SKM-1 treated with dmso at 0.1 percent for 144 hours (cell line): ENCODE measurements around the gene BAHCC1.

ENCODE experiments used
- DNase-seq: peaks from one replicate; lab custom pipeline; 2025; ENCODE audit not compliant: unreplicated experiment; lab: John Stamatoyannopoulos, UW

Gene BAHCC1

DNA sequence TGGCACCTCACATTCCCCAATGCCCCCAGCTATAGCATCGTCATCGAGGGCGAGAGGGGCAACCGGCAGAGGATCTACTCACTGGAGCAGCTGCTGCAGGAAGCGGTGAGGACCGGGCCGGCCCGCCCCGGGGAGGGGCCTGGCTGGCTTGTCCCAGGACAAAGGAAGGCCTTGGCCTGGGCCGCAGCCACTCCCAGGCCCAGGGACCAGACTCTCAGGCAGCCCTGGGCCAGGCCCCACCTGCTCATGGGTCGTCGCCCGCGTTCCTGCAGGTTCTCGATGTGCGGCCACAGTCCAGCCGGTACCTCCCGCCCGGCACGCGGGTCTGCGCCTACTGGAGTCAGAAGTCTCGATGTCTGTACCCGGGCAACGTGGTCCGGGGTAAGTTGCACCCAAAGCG lies 64.0 kb downstream of the BAHCC1 start:
- DNase-seq: no peak

- DNase-seq: no peak
These were observed 64.6 kb downstream of the BAHCC1 start for GRCh38 chr17:81459864-81460263.

GRCh38 chr17:81460856-81461460 lies 65.7 kb downstream of the BAHCC1 start:
- DNase-seq: no peak

GRCh38 chr17:81461607-81462500 lies 66.6 kb downstream of the BAHCC1 start:
- DNase-seq: no peak

DNA sequence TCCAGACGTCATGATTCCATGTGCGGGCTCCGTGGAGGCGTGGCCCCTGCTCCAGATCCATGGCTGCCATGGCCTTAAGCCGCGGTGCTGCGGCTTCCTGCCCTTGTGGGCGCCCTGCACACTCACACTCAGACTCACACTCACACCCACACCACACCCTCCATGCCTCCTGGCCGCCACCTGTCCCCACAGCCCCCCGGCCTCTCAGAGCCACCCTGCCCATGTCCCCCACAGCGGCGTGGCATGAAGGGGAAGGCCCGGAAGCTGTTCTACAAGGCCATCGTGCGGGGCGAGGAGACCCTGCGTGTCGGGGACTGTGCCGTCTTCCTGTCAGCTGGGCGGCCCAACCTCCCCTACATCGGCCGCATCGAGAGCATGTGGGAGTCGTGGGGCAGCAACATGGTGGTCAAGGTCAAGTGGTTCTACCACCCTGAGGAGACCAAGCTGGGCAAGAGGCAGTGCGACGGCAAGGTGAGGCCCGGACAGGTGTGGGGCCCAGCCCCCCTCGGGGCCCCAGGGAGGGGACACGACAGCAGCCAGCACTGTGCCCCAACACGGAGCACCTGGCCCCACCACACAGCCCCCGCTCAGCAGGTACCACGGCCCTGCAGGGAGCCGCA lies 67.4 kb downstream of the BAHCC1 start:
- no peak for DNase-seq

DNA sequence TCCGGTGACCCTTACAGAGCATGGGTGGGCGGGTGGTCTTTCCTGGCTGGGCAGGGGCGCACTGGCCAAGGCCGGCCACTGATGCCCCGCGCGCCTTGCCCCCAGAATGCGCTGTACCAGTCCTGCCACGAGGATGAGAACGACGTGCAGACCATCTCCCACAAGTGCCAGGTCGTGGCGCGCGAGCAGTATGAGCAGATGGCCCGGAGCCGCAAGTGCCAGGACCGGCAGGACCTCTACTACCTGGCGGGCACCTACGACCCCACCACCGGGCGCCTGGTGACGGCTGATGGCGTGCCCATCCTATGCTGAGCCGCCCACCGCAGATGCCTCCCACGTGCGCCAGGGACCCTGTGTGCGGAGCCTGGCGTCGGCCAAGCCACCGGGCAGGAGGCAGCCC lies 68.2 kb downstream of the BAHCC1 start:
- DNase-seq: no peak

DNA sequence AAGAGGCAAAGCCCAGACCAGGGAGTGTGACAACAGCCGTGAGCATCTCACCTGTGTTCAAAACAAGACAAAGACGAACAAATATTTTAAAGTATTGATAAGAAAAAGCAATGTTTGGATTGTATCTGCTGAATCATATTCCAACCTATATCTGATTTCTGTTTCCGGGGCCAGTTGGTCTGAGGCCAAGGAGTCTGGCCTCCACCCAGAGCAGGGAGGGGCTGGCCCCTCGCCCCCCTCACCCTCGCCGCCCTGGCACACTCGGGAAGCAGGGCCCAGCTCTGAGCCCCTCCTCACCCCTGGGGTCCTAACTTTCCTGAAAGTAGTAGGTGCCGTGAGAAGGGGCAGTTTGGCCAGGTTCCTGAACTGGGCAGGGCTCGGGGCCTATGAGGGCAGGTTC lies 69.3 kb downstream of the BAHCC1 start:
- DNase-seq: no peak

GRCh38 chr17:81465910-81466309 lies 70.7 kb downstream of the BAHCC1 start:
- DNase-seq: no peak

GRCh38 chr17:81466564-81467472 lies 71.6 kb downstream of the BAHCC1 start:
- DNase-seq: no peak

GRCh38 chr17:81468111-81468769 lies 73.0 kb downstream of the BAHCC1 start:
- no peak for DNase-seq

GRCh38 chr17:81468770-81469121 lies 73.5 kb downstream of the BAHCC1 start:
- no peak for DNase-seq

DNA sequence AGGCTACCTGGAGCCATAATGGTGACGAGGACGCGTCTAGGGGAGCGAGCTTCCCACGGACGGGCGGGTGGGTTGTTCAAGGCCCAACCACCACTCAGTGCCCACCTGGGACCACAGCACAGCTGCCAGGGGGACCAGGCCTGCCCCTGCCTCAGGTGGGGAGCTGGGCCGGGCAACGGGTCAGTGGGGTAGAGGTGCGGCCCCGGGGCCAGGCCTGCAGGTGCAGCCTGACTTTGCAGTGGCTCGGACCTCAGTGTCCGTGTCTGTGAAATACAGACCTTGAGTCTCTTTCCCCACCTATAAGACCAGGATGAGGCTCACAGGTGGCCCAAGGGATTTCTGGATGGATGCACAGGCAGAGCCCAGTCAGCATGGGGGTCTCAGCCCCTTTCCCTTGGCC lies 74.0 kb downstream of the BAHCC1 start:
- no peak for DNase-seq

- DNase-seq: no peak
These were observed 75.2 kb downstream of the BAHCC1 start for GRCh38 chr17:81470270-81470943.

- DNase-seq: no peak
These were observed 75.9 kb downstream of the BAHCC1 start for GRCh38 chr17:81470944-81471817.

GRCh38 chr17:81471818-81472456 lies 76.7 kb downstream of the BAHCC1 start:
- DNase-seq: no peak

DNA sequence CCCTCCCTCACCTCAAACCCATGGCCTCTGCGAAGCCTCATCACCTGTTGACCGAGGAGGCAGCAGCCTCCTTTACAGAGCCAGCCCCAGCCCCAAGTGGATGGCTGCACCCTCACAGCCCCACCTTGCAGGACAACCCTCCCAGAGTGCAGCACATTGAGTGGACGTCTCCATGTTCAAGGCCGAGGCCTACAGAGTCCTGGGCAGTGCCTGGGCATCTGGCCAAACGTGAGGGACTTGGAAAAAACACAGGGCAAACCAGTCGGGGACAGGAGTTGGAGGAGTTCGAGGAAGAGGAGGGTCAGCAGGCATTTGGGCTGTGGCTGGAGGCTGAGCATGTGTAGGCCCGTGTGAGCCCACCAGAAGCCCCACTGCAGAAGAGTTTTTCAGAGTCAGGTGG lies 77.8 kb downstream of the BAHCC1 start:
- DNase-seq: no peak

DNA sequence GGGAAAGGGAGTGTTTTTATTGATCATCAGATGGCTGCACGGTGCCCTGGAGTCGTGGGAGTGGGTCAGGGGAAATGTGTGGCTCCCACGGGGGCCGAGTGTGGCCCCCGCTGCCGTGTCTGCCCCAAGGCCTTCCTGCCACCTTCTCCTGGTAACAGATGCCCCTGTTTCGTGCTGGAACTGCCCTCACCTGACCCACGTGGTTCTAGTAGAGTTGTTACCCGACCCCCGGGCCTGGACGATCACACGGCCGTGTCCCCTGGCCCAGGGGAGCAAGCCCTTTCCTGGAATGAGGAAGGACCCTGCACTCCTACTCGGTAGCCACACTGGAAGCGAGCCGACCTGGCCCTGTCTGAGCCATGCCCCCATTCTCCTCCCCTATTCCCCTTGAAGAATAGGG lies 79.7 kb downstream of the BAHCC1 start:
- no peak for DNase-seq

DNA sequence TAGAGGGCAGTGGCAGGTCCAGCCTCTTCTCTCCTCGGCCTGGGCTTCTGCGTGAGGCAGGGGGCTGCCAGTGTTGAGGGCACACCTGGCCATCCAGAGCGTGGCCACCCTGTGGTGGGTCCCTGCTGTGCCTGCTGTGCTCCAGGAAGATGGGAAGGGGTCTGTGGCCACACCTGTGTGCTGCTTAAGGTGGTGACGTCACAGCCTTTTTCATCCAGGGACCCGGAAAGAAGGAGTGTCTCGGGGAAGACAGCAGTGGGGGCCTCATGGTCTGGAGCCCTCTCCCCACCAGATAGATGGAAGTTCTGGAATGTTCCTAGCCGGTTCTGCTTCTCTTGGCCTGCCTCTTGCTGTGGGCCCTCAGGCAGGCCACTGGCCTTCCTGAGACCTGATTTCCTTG lies 80.8 kb downstream of the BAHCC1 start:
- no peak for DNase-seq

DNA sequence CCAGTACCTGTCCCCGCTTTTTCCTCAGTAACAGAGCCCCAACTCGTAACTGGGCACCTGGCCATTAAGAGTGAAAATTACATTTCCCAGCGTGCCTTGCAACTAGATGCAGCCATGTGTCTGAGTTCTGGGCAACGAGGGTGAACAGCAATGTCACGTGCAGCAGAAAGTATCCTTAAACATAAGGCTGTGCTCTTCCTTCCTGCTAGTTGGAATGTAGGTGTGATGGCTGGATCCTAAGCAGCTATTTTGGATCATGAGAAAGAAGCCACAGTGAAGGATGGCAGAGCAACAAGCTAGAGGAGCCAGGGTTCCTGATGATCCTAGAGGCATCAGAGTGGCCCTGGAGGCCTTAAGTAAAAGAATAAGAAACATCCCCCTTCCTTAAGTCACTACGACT lies 81.4 kb downstream of the BAHCC1 start:
- no peak for DNase-seq
